ENCODE measurements around the gene STRIP2.

STRIP2 gene

GRCh38 chr7:129433847-129434674 lies at the start of gene STRIP2 (continued):
- TF ChIP-seq ZBTB6 (tag by site-specific recombination; IDR thresholded peaks at IDR 0.05) (peak; percentile 93), GLI2 (tag by site-specific recombination; IDR thresholded peaks at IDR 0.05; ENCODE audit: borderline replicate concordance, low read depth) (no peak), ZNF350 (tag by site-specific recombination; IDR thresholded peaks at IDR 0.05) (no peak), ZNF501 (tag by site-specific recombination; IDR thresholded peaks at IDR 0.05) (no peak; the same call in 1 of the 2 replicates), ZNF433 (tag by site-specific recombination; IDR thresholded peaks at IDR 0.05; ENCODE audit: low read depth) (no peak), ZNF202 (tag by site-specific recombination; IDR thresholded peaks at IDR 0.05; ENCODE audit: borderline replicate concordance) (no peak), ELK4 (IDR thresholded peaks at IDR 0.05; ENCODE audit: borderline replicate concordance, low read depth, low read length) (no peak), ZNF175 (tag by site-specific recombination; IDR thresholded peaks at IDR 0.05) (no peak), ZNF214 (tag by site-specific recombination; IDR thresholded peaks at IDR 0.05; ENCODE audit: borderline replicate concordance) (no peak), WT1 (tag by site-specific recombination; IDR thresholded peaks at IDR 0.05) (no peak), PBX3 (CRISPR knock-in tag; IDR thresholded peaks at IDR 0.05) (no peak), ZBTB21 (tag by site-specific recombination; IDR thresholded peaks at IDR 0.05) (no peak), ZIC2 (tag by site-specific recombination; IDR thresholded peaks at IDR 0.05) (peak; percentile 61), PRDM2 (tag by site-specific recombination; IDR thresholded peaks at IDR 0.05; ENCODE audit: borderline replicate concordance) (no peak), ZNF670 (tag by site-specific recombination; IDR thresholded peaks at IDR 0.05; ENCODE audit: low read depth) (no peak), ZNF571 (tag by site-specific recombination; IDR thresholded peaks at IDR 0.05) (no peak), ZNF701 (tag by site-specific recombination; IDR thresholded peaks at IDR 0.05) (no peak), TCF7L2 (IDR thresholded peaks at IDR 0.05; ENCODE audit: borderline replicate concordance, low read depth, low read length) (no peak), ZNF398 (tag by site-specific recombination; IDR thresholded peaks at IDR 0.05) (peak; percentile 52), ZSCAN23 (tag by site-specific recombination; IDR thresholded peaks at IDR 0.05) (no peak), ZEB2 (tag by site-specific recombination; IDR thresholded peaks at IDR 0.05) (no peak; the same call in none of the 2 replicates), ZXDB (tag by site-specific recombination; IDR thresholded peaks at IDR 0.05) (no peak), ZBTB1 (tag by site-specific recombination; IDR thresholded peaks at IDR 0.05) (no peak), SCRT1 (tag by site-specific recombination; IDR thresholded peaks at IDR 0.05; ENCODE audit: borderline replicate concordance) (no peak), ZNF10 (tag by site-specific recombination; IDR thresholded peaks at IDR 0.05) (no peak), KLF7 (tag by site-specific recombination; IDR thresholded peaks at IDR 0.05; ENCODE audit: borderline replicate concordance) (no peak), ZNF776 (tag by site-specific recombination; IDR thresholded peaks at IDR 0.05; ENCODE audit: borderline replicate concordance) (no peak), ZNF560 (tag by site-specific recombination; IDR thresholded peaks at IDR 0.05; ENCODE audit: borderline replicate concordance) (no peak)

Data from HEK293 (cell line).